ENCODE data around the gene COL4A4. TPM values are rescaled to one million over a fixed set of nuclear protein-coding genes. Genes with fewer than 3 reads are reported as not detected.

COL4A4 gene
- total and polyA plus RNA-seq, 2 of the 13 experiments (the other 11 are each of a cell fraction or from before 2014, with no cell fraction given): not detected

- Histone ChIP-seq H2AFZ (ENCODE audit: low read length) (no peak overlapping the region), H3K4me3 (replicated peaks in 1 of 3; ENCODE audit: insufficient read depth in 1 of 3, low read depth in 2 of 3, low read length in 3 of 3) (no peak overlapping the region), H3K27ac (ENCODE audit: extremely low read length, insufficient read depth, low read length) (no peak overlapping the region), H3K4me2 (ENCODE audit: low read depth, low read length) (no peak overlapping the region), H3K9ac (ENCODE audit: insufficient read depth, low read depth, low read length) (no peak overlapping the region), H4K20me1 (ENCODE audit: insufficient read depth, low read length) (no peaks in the 10 kb centered on the region), H3K9me3 (ENCODE audit: low read length) (no peaks in the 10 kb centered on the region), H3K4me1 (ENCODE audit: insufficient read depth, low read length) (no peaks in the 10 kb centered on the region), H3K36me3 (replicated peaks in 1 of 2; ENCODE audit: control insufficient read depth in 1 of 2, insufficient read depth in 2 of 2, low read length in 2 of 2) (no peaks in the 10 kb centered on the region), H3K79me2 (ENCODE audit: insufficient read depth, low read length) (no peaks in the 10 kb centered on the region), H3K27me3 (ENCODE audit: control insufficient read depth in 1 of 2, insufficient read depth in 2 of 2, low read length in 2 of 2) (peaks cover 1 to 3% of the 10 kb centered on the region in 2 experiments; a peak in 2 of 5 replicates)
- ATAC-seq (no peak), FAIRE-seq (no peak), DNase-seq (ENCODE audit: low spot score) (no peak)
- intact Hi-C loops (cut with micrococcal nuclease; ENCODE audit: unreplicated experiment): no loop called here
- 15% methylated on average over 2 of the region's 2 CpGs for WGBS (ENCODE audit: low lambda C conversion rate)
- BruUV-seq (replicated peaks): no TSS peak
- TF ChIP-seq REXO4 (CRISPR knock-in tag; IDR thresholded peaks at IDR 0.05; ENCODE audit: borderline replicate concordance): no peak
- TF ChIP-seq XRCC5 (optimal IDR thresholded peaks at IDR 0.05; ENCODE audit: low read length): no peak
- no peak for TF ChIP-seq THAP8 (CRISPR knock-in tag; IDR thresholded peaks at IDR 0.05; ENCODE audit: borderline replicate concordance)
- TF ChIP-seq, protein P1, sequence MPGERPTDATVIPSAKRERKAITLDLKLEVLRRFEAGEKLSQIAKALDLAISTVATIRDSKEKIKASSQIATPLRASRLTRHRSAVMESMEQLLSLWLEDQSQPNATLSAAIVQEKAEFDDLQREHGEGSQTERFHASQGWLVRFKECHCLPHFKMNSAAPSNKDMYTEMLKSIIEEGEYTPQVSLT (CRISPR knock-in tag; IDR thresholded peaks at IDR 0.05; ENCODE audit: borderline replicate concordance, low read depth): no peak
- TF ChIP-seq ZNF580 (CRISPR knock-in tag; IDR thresholded peaks at IDR 0.05; ENCODE audit: borderline replicate concordance, low read depth): no peak
- no peak for TF ChIP-seq ATF4 (CRISPR knock-in tag; IDR thresholded peaks at IDR 0.05)
- TF ChIP-seq ARNTL (CRISPR knock-in tag; IDR thresholded peaks at IDR 0.05): no peak
- TF ChIP-seq NR2F2 (IDR thresholded peaks at IDR 0.05; ENCODE audit: borderline replicate concordance, low read depth): no peak
- TF ChIP-seq, protein P2, sequence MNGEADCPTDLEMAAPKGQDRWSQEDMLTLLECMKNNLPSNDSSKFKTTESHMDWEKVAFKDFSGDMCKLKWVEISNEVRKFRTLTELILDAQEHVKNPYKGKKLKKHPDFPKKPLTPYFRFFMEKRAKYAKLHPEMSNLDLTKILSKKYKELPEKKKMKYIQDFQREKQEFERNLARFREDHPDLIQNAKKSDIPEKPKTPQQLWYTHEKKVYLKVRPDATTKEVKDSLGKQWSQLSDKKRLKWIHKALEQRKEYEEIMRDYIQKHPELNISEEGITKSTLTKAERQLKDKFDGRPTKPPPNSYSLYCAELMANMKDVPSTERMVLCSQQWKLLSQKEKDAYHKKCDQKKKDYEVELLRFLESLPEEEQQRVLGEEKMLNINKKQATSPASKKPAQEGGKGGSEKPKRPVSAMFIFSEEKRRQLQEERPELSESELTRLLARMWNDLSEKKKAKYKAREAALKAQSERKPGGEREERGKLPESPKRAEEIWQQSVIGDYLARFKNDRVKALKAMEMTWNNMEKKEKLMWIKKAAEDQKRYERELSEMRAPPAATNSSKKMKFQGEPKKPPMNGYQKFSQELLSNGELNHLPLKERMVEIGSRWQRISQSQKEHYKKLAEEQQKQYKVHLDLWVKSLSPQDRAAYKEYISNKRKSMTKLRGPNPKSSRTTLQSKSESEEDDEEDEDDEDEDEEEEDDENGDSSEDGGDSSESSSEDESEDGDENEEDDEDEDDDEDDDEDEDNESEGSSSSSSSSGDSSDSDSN (CRISPR knock-in tag; IDR thresholded peaks at IDR 0.05): no peak
- TF ChIP-seq ZNF670 (CRISPR knock-in tag; IDR thresholded peaks at IDR 0.05; ENCODE audit: borderline replicate concordance): no peak
- no peak for TF ChIP-seq GABPB1 (CRISPR knock-in tag; IDR thresholded peaks at IDR 0.05)
- POLR2A ChIA-PET: no interaction called here
- CTCF ChIA-PET (ENCODE audit: low intra/inter-chr PET ratio, low total read pairs): no interaction called here
- in situ Hi-C loops (cut with HindIII; ENCODE audit: extremely low pct_ligation_motif_present, low pct_unique_long_range_greater_than_20kb): no loop called here
Observed at GRCh38 chr2:227020416-227020815, 143.6 kb downstream of the COL4A4 start.

Data from HepG2 (cell line).